Panc1 (cell line): ENCODE results near the gene TYW1B. TPM values are rescaled to one million over a fixed set of nuclear protein-coding genes. Genes with fewer than 3 reads are reported as not detected.
"Not testable (repeated sequence)": the region's sequence is repeated elsewhere in the genome, so short reads cannot be mapped to it uniquely, and the experiment has no call there.

Experiments used
- ATAC-seq: fragments of 200-7000 bp; cut with Tn5 transposase; 2 replicates; pipeline ENCODE4 v1.9.1; 2020; ENCODE audit warnings: mild to moderate bottlenecking, moderate library complexity
- BruUV-seq: library from RNA; stranded (reverse); fragments of 400-500 nt; replicated peaks from 2 replicates; lab custom pipeline; 2021; lab: Mats Ljungman, UMichigan
- CTCF ChIA-PET: fragments of 300-600 bp; sonication (Branson Sonifier 250); formaldehyde crosslinking; loops from one replicate; lab custom pipeline; 2022; ENCODE audit warnings: antibody characterized with exemption; lab: Charles Lee
- POLR2A ChIA-PET: fragments of 300-600 bp; sonication (Branson Sonifier 250); formaldehyde crosslinking; loops from one replicate; lab custom pipeline; 2022; ENCODE audit warnings: antibody characterized with exemption; lab: Charles Lee
- DNase-seq: peaks from one replicate; pipeline ENCODE4 v3.0.0-alpha.2; 2010; ENCODE audit warnings: low read depth, low spot score
- H3K27ac ChIP-seq: 2 replicates; pipeline ENCODE4 v1.5.1; 2011; ENCODE audit warnings: mild to moderate bottlenecking, low read length, inconsistent platforms
- H3K27me3 ChIP-seq: fragments of 200-500 bp; sonication (Bioruptor generic); 2 replicates; pipeline ENCODE4 v1.6.0; 2014; ENCODE audit warnings: low read length, inconsistent platforms; ENCODE audit not compliant: control insufficient read depth, insufficient read depth
- H3K36me3 ChIP-seq: fragments of 200-500 bp; sonication (Bioruptor generic); 2 replicates; pipeline ENCODE4 v1.5.1; 2014; ENCODE audit warnings: inconsistent platforms, mild to moderate bottlenecking, low read length, moderate library complexity; ENCODE audit not compliant: control insufficient read depth, insufficient read depth
- H3K4me1 ChIP-seq: 2 replicates; pipeline ENCODE4 v1.5.1; 2011; ENCODE audit warnings: inconsistent platforms, mild to moderate bottlenecking, low read length, moderate library complexity; ENCODE audit not compliant: control insufficient read depth, insufficient read depth
- H3K4me3 ChIP-seq, 2 experiments: 2 replicates each; pipeline ENCODE4 v1.5.1; 2011 to 2012; ENCODE audit warnings: low read depth in 2 of 2, low read length in 2 of 2, mild to moderate bottlenecking in 2 of 2, inconsistent platforms in 1 of 2, moderate library complexity in 1 of 2
- H3K9me3 ChIP-seq: fragments of 200-500 bp; sonication (Bioruptor generic); 2 replicates; pipeline ENCODE4 v1.5.1; 2014; ENCODE audit warnings: low read depth, mild to moderate bottlenecking, inconsistent platforms, low read length, moderate library complexity; ENCODE audit not compliant: control insufficient read depth, insufficient read depth
- POLR2AphosphoS5 ChIP-seq: IDR thresholded peaks from 2 replicates; pipeline ENCODE4 v1.6.1; 2012; ENCODE audit warnings: mild to moderate bottlenecking, low read depth, low read length, moderate library complexity
- SIN3A ChIP-seq: IDR thresholded peaks from 2 replicates; pipeline ENCODE4 v1.6.1; 2012; ENCODE audit warnings: low read depth, mild to moderate bottlenecking, low read length, moderate library complexity, borderline replicate concordance; ENCODE audit not compliant: insufficient read depth
- TCF7L2 ChIP-seq: IDR thresholded peaks from 2 replicates; pipeline ENCODE4 v1.6.1; 2011; ENCODE audit warnings: mild to moderate bottlenecking, low read depth, low read length, inconsistent platforms
- in situ Hi-C: cut with HindIII; loops from 2 replicates; pipeline ENCODE4 v1.10.0; 2016; ENCODE audit warnings: low sequenced_read_pairs, low pct_unique_long_range_greater_than_20kb
- intact Hi-C: fragments of 100-400 bp; cut with micrococcal nuclease; formaldehyde crosslinking; loops from one replicate; pipeline ENCODE4 v1.10.0; 2022; ENCODE audit not compliant: unreplicated experiment
- total RNA-seq: library from RNA; stranded (reverse); gene quantifications from one replicate; pipeline ENCODE4 v1.2.1, GENCODE V29; 2021; ENCODE audit not compliant: unreplicated experiment
- TF ChIP-seq, protein P1 (sequence below): fragments of 450-650 bp; IDR thresholded peaks from 2 replicates; pipeline ENCODE4 v1.5.1; 2017; ENCODE audit warnings: mild to moderate bottlenecking
- TF ChIP-seq, protein P2 (sequence below), 2 experiments: IDR thresholded peaks; 2 replicates each; pipeline ENCODE4 v1.6.1; 2011 to 2012; ENCODE audit warnings: low read depth in 2 of 2, control low read depth in 1 of 2, low read length in 1 of 2, mild to moderate bottlenecking in 1 of 2, moderate library complexity in 1 of 2; ENCODE audit not compliant: insufficient read depth in 1 of 2

The TYW1B gene
- total RNA-seq, 1 experiment from 2014 or later, result 2.3 TPM

DNA sequence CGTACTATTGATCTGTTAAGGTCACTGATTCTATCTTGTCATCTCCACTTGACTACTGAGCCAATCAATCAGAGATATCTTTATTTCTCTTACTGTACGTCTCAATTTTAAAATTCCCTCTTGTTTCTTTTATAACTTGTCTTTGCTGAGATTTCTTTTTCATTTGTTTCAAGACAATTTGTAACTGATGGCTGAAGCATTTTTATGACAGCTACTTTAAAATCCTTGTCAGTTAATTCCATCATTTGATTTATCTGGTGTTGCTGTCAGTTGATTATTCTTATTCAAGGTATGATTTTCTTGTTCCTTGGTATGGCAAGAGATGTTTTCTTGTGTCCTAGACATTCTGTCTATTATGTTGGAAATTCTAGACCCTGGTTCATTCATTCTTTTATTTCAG, 76.6 kb downstream of the TYW1B start:
- in situ Hi-C loops (no loop called here), intact Hi-C loops (no loop called here)
- TF ChIP-seq SIN3A (no peak), POLR2AphosphoS5 (no peak), TCF7L2 (no peak)
- TF ChIP-seq, protein P1, sequence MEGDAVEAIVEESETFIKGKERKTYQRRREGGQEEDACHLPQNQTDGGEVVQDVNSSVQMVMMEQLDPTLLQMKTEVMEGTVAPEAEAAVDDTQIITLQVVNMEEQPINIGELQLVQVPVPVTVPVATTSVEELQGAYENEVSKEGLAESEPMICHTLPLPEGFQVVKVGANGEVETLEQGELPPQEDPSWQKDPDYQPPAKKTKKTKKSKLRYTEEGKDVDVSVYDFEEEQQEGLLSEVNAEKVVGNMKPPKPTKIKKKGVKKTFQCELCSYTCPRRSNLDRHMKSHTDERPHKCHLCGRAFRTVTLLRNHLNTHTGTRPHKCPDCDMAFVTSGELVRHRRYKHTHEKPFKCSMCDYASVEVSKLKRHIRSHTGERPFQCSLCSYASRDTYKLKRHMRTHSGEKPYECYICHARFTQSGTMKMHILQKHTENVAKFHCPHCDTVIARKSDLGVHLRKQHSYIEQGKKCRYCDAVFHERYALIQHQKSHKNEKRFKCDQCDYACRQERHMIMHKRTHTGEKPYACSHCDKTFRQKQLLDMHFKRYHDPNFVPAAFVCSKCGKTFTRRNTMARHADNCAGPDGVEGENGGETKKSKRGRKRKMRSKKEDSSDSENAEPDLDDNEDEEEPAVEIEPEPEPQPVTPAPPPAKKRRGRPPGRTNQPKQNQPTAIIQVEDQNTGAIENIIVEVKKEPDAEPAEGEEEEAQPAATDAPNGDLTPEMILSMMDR, result no peak
- TF ChIP-seq, protein P2, sequence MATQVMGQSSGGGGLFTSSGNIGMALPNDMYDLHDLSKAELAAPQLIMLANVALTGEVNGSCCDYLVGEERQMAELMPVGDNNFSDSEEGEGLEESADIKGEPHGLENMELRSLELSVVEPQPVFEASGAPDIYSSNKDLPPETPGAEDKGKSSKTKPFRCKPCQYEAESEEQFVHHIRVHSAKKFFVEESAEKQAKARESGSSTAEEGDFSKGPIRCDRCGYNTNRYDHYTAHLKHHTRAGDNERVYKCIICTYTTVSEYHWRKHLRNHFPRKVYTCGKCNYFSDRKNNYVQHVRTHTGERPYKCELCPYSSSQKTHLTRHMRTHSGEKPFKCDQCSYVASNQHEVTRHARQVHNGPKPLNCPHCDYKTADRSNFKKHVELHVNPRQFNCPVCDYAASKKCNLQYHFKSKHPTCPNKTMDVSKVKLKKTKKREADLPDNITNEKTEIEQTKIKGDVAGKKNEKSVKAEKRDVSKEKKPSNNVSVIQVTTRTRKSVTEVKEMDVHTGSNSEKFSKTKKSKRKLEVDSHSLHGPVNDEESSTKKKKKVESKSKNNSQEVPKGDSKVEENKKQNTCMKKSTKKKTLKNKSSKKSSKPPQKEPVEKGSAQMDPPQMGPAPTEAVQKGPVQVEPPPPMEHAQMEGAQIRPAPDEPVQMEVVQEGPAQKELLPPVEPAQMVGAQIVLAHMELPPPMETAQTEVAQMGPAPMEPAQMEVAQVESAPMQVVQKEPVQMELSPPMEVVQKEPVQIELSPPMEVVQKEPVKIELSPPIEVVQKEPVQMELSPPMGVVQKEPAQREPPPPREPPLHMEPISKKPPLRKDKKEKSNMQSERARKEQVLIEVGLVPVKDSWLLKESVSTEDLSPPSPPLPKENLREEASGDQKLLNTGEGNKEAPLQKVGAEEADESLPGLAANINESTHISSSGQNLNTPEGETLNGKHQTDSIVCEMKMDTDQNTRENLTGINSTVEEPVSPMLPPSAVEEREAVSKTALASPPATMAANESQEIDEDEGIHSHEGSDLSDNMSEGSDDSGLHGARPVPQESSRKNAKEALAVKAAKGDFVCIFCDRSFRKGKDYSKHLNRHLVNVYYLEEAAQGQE (IDR thresholded peaks at IDR 0.05; ENCODE audit: insufficient read depth in 1 of 2, low read depth in 2 of 2, low read length in 1 of 2), result no peak
- H3K36me3 ChIP-seq, result no peaks in the 10 kb centered on the region
- DNase-seq (no peak), ATAC-seq (no peak)
- BruUV-seq, result no TSS peak
- no peaks in the 10 kb centered on the region for H3K4me1 ChIP-seq
- no peak overlapping the region for H3K27ac ChIP-seq
- POLR2A ChIA-PET, result no interaction called here
- H3K4me3 ChIP-seq, result no peak overlapping the region
- H3K9me3 ChIP-seq, result no peaks in the 10 kb centered on the region
- no peaks in the 10 kb centered on the region for H3K27me3 ChIP-seq
- CTCF ChIA-PET, result interaction anchor here (0.6 kb wide), 1 partner anchor 149 kb away, joined by 4 read pairs; no protein-coding TSS in a partner anchor

DNA sequence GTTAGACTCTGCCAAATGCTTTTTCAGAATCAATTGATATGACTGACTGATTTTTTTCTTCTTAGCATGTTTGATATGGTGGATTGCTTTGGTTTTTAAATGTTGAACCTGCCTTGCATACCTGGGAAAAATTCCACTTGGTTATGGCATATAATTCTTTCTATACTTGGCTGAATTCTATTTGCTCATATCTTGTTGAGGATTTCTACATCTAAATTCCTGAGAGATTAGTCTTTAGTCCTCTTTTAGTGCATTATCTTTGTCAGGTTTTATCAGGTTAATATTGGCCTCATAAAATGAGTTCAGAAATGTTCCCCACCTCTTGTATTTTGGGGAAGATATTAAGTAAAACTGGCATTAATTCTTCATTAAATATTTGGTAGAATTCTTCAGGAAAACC, 79.4 kb downstream of the TYW1B start:
- ATAC-seq, CTCF ChIA-PET, BruUV-seq, POLR2A ChIA-PET, intact Hi-C loops, in situ Hi-C loops, H3K36me3 ChIP-seq, H3K4me3 ChIP-seq, H3K27ac ChIP-seq, H3K9me3 ChIP-seq, H3K4me1 ChIP-seq, DNase-seq, H3K27me3 ChIP-seq: not testable (repeated sequence)

DNA sequence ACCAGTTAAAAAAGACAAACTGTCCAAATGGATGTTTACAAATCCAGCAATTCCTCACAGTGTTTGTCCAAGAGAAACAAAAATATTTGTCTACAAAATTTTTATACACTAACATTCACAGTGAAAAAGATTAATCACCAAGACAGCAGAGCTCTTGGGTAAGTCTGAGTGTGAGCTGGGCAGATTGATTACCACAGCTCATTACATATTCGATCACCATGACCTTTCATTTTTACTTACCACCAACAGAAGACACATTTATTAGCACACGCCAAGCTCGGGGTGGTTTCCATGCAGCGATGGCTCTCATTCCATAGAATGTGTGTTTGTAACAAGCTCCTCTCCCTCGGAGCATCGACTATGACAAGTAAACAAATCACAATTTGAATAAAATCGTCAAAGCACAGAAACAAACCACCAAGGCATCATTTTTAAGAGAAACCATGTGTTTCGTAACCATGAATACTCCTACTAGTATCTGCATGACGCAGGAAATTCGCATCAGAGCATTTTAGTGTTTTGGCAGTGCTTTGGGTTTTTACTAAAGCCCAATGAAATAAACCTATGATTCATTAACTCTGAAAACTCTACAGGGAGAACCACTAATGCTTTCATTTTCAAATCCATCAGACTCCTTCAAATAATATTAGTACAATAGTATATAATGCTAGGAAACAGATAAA, 83.6 kb downstream of the TYW1B start:
- BruUV-seq, POLR2A ChIA-PET: not testable (repeated sequence)

DNA sequence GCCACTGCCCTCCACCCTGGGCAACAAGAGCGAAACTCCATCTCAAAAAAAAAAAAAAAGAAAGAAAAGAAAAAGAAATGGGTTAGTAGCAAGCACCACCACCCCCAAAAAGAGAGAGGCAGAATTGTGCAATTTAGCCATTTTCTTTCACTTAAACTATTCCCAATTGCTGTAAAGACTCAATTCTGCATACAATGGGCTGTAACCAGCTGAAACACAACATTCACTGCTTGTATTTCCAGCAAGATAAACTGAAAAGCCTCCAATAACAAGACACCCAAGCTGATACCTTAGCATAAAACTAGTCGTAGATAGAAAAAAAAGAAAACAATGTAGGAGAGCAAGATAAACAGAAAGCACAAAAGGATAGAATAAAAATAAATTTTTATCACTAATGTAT, 84.2 kb downstream of the TYW1B start:
- CTCF ChIA-PET, H3K27me3 ChIP-seq, H3K4me1 ChIP-seq, H3K4me3 ChIP-seq, BruUV-seq, H3K27ac ChIP-seq, ATAC-seq, H3K9me3 ChIP-seq, DNase-seq, intact Hi-C loops, POLR2A ChIA-PET, in situ Hi-C loops, H3K36me3 ChIP-seq: not testable (repeated sequence)

More for the DNA sequence above, 83.6 kb downstream of the TYW1B start:
- H3K4me1 ChIP-seq, H3K27me3 ChIP-seq, ATAC-seq, DNase-seq, H3K36me3 ChIP-seq, intact Hi-C loops, H3K4me3 ChIP-seq, CTCF ChIA-PET, H3K9me3 ChIP-seq, in situ Hi-C loops, H3K27ac ChIP-seq: not testable (repeated sequence)

DNA sequence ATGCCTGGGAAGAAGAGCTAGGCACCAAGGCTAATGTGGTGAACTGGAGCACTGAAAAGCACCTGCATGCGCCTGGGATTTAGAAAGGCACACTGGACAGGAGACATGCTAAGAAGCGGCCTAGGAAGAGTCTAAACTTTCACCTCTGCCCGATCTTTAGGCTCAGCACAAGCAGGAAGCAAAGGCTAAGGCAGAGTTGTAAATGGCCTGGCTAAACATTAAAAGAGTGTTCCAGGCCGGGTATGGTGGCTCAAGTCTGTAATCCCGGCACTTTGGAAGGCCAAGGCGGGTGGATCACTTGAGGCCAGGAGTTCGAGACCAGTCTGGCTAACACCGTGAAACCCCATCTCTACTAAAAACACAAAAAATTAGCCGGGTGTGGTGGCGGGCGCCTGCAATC, 88.3 kb downstream of the TYW1B start:
- BruUV-seq, in situ Hi-C loops, H3K36me3 ChIP-seq, H3K9me3 ChIP-seq, POLR2A ChIA-PET, intact Hi-C loops, CTCF ChIA-PET, H3K27me3 ChIP-seq, H3K4me3 ChIP-seq, DNase-seq, H3K4me1 ChIP-seq, H3K27ac ChIP-seq, ATAC-seq: not testable (repeated sequence)
